ENCODE measurements around the gene PRR29. TPM values are rescaled to one million over a fixed set of nuclear protein-coding genes. Genes with fewer than 3 reads are reported as not detected.

Gene PRR29
- total RNA-seq, 2 donors from 2014 or later = 0.16 TPM; not detected in 1

- Histone ChIP-seq H3K4me1 (no peaks in the 10 kb centered on the region), H3K9me3 (no peaks in the 10 kb centered on the region), H3K4me3 (no peak overlapping the region), H3K36me3 (no peaks in the 10 kb centered on the region), H3K27me3 (peaks cover 5% of the 10 kb centered on the region), H3K9ac (ENCODE audit: low read depth in 2 of 2, low read length in 2 of 2) (no peak overlapping the region), H3K27ac (no peak overlapping the region)
- TF ChIP-seq, protein P1, sequence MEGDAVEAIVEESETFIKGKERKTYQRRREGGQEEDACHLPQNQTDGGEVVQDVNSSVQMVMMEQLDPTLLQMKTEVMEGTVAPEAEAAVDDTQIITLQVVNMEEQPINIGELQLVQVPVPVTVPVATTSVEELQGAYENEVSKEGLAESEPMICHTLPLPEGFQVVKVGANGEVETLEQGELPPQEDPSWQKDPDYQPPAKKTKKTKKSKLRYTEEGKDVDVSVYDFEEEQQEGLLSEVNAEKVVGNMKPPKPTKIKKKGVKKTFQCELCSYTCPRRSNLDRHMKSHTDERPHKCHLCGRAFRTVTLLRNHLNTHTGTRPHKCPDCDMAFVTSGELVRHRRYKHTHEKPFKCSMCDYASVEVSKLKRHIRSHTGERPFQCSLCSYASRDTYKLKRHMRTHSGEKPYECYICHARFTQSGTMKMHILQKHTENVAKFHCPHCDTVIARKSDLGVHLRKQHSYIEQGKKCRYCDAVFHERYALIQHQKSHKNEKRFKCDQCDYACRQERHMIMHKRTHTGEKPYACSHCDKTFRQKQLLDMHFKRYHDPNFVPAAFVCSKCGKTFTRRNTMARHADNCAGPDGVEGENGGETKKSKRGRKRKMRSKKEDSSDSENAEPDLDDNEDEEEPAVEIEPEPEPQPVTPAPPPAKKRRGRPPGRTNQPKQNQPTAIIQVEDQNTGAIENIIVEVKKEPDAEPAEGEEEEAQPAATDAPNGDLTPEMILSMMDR (IDR thresholded peaks at IDR 0.05) = no peak
- intact Hi-C loops (cut with DNase I) = no loop called here
- no peak for DNase-seq
Measured at GRCh38 chr17:63996430-63997182, 1.5 kb upstream of the PRR29 start.

DNA sequence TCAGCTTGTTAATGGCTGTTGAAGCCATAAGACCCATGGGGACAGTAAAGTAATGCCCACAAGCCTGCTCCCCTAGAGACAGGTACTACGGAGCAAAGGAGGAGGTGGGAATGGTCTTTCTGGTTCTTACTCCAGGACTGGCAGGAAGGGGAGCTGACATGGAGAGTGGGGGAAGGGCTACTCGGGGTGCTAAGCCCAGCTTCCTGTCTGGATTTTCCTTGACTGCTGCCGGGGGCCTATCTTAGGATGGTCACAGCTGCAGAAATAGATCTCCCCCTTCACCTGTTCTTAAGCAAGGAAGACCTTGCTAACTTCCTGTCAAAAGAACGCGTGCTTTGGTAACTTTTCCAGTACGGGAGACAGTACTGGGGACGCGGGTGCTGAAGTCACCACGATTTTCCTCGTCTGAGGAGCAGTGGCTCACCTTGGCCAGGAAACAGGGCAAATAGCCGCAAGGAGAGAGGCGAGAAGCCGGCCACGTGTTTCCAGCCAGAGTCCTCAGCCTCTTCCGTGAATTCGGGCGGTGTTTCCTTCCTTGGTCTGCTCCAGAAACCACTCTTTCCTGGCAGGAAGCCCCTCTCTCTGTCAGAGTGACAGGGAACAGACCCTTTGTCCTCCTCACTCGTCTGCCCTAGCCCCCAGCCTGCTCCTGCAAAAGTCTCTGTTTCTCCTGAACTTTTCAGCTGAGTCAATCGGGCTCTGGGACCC lies 656 bp upstream of the PRR29 start:
- TF ChIP-seq, protein P1 (IDR thresholded peaks at IDR 0.05) = no peak
- H3K4me1 ChIP-seq = no peaks in the 10 kb centered on the region
- no peaks in the 10 kb centered on the region for H3K9me3 ChIP-seq
- H3K4me3 ChIP-seq = peak overlapping the region; percentile 46
- H3K36me3 ChIP-seq = no peaks in the 10 kb centered on the region
- DNase-seq = no peak
- no peak overlapping the region for H3K9ac ChIP-seq (ENCODE audit: low read depth in 2 of 2, low read length in 2 of 2)
- peaks cover 5% of the 10 kb centered on the region for H3K27me3 ChIP-seq
- intact Hi-C loops (cut with DNase I) = no loop called here
- H3K27ac ChIP-seq = no peak overlapping the region

DNA sequence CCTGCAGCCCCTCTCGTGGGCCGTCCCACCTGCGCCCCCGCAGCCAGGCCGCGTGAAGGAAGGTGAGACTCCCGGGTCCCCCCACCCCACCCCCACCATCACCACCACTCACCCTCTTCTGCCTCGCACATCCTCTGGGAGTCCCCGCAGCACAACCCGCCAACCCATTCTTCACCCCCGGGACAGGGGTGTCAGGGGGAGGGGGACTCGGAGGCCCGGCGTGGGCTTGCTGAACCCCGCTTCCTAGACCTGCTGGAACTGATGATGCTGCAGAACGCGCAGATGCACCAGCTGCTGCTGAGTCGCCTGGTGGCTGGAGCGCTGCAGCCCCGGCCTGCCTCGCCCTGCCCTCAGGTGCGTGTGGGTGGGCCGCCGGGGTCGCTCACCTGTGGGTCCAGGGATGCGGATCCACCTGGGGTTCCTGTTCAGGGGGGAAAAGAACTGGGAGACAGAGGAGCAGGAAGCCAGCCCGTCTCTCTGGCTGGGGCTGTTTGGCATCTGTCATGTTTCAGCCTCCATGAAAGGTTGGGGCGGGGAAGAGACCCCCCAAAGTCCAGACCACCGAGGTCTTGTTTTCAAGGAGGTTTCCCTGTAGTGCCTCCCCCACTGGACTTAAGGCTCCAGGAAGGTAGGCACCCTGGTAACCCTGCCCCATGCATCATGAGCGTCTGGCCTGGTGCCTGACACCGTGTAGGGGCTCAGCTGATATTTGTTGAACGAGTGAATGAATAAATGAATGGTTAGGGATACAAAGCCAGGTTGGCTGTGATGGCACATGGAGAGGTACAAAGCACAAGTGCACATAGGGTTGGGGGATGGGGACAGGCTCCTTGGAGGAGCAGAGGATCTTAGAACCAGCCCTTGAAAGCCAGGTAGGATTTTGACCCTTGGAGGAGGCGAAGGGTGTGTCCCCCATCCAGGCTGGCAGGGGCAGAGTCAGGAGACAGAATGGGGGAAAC lies 849 bp downstream of the PRR29 start:
- H3K27ac ChIP-seq = no peak overlapping the region

GRCh38 chr17:63999680-64000531 lies 1.8 kb downstream of the PRR29 start:
- TF ChIP-seq, protein P1 (IDR thresholded peaks at IDR 0.05) = no peak

More for the DNA sequence above, 849 bp downstream of the PRR29 start:
- Histone ChIP-seq H3K36me3 (no peaks in the 10 kb centered on the region), H3K9ac (ENCODE audit: low read depth in 2 of 2, low read length in 2 of 2) (peak overlapping the region; percentile 20 to 34), H3K9me3 (no peaks in the 10 kb centered on the region), H3K4me1 (no peaks in the 10 kb centered on the region), H3K4me3 (peak overlapping the region; percentile 46), H3K27me3 (peaks cover 5% of the 10 kb centered on the region)
- no peak for DNase-seq
- TF ChIP-seq, protein P1 (IDR thresholded peaks at IDR 0.05) = no peak
- intact Hi-C loops (cut with DNase I) = no loop called here

More at GRCh38 chr17:63999680-64000531, 1.8 kb downstream of the PRR29 start:
- no peaks in the 10 kb centered on the region for H3K36me3 ChIP-seq
- no peaks in the 10 kb centered on the region for H3K9me3 ChIP-seq
- peaks cover 5% of the 10 kb centered on the region for H3K27me3 ChIP-seq
- no peak overlapping the region for H3K4me3 ChIP-seq
- intact Hi-C loops (cut with DNase I) = no loop called here
- no peak for DNase-seq
- no peaks in the 10 kb centered on the region for H3K4me1 ChIP-seq
- no peak overlapping the region for H3K27ac ChIP-seq
- H3K9ac ChIP-seq (ENCODE audit: low read depth in 2 of 2, low read length in 2 of 2) = no peak overlapping the region
